ENCODE data around the gene TRIM32. TPM values are rescaled to one million over a fixed set of nuclear protein-coding genes. Genes with fewer than 3 reads are reported as not detected.
"Not testable (repeated sequence)": the region's sequence is repeated elsewhere in the genome, so short reads cannot be mapped to it uniquely, and the experiment has no call there.

The TRIM32 gene
- total RNA-seq, 1 donor from 2014 or later: 16.6 TPM

DNA sequence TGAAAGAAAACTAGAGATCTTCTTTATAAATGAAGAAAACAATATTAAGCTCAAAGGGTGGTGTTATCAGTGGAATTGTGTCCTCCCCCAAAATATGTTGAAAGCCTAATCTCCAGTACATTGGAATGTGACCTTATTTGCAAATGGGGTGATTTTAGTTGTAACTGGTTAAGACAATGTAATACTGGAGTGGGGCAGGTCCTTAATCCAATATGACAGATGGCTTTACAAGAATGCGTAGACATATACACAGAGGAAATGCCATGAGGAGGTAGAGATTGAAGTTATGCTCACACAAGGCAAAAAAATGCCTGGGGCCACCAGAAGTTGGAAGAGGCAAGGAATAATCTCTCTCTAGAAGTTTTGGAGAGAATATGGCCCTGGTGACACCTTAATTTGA is 13.7 kb upstream of the TRIM32 start:
- no peak for DNase-seq (ENCODE audit: low read depth, low spot score)

- no peak for DNase-seq (ENCODE audit: low read depth, low spot score)
These were observed 12.7 kb upstream of the TRIM32 start for GRCh38 chr9:116674210-116674980.

DNA sequence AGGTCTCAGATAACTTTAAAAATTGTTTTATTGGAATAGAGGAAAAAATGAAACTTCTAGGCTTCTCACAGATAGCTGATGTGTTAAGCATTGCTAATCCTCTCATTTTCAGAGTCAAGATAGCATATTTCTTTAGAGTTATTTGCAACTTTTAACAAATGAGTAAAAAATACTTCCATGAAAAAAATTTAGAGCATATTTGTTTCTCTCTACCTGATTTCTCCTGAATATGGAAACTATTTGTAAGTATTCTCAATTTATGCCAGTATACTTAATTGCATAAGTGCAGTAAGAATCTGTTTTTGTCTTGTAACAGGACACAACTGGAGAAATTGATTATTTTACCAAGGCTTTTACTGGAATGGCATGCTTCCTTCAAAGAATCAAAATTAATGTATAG is 3.6 kb upstream of the TRIM32 start:
- DNase-seq (ENCODE audit: low read depth, low spot score): no peak

- DNase-seq (ENCODE audit: low read depth, low spot score): no peak
These were observed 1.9 kb upstream of the TRIM32 start for GRCh38 chr9:116685166-116685565.

GRCh38 chr9:116686135-116686534 is 970 bp upstream of the TRIM32 start:
- no peak for DNase-seq (ENCODE audit: low read depth, low spot score)

- no peak for DNase-seq (ENCODE audit: low read depth, low spot score)
These were observed 422 bp upstream of the TRIM32 start for GRCh38 chr9:116686693-116687073.

DNA sequence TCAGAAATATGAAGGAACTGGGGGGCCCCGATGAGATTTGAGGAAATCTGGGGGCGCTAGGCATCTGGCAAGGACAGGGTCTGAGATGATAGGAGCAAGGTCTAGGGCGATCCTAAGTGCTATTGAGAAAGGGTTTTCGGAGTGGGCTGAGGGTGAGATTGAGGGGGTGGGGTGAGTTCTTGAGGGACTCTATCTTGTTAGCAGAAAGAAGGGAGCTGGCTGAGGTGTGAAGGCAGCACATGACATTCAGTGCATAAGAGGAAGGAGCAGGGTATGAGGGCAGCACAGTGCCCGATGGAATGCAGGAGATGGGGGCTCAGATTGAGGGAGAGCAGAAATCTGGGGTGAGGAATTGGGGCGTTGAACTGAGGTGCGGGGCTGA is 640 bp downstream of the TRIM32 start:
- no peak for DNase-seq (ENCODE audit: low read depth, low spot score)

- no peak for DNase-seq (ENCODE audit: low read depth, low spot score)
These were observed 1.8 kb downstream of the TRIM32 start for GRCh38 chr9:116688806-116689485.

- no peak for DNase-seq (ENCODE audit: low read depth, low spot score)
These were observed 2.5 kb downstream of the TRIM32 start for GRCh38 chr9:116689486-116690032.

DNA sequence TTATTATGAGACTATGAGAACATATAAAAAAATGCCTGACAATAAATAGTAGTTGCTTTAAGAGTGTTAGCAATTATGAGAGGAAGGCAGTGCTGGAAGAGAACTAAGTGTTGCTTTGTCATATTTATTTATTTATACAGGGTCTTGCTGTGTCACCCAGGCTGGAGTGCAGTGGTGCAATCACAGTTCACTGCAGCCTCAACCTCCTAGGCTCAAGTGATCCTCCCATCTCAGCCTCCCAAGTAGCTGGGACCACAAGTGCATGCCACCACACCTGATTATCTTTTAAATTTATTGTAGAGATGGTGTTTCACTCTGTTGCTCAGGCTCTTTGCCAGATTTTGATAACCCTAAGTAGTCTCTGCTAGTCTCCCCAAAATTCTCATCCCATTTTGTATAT is 3.7 kb downstream of the TRIM32 start:
- DNase-seq (ENCODE audit: low read depth, low spot score): not testable (repeated sequence)

- no peak for DNase-seq (ENCODE audit: low read depth, low spot score)
These were observed 4.5 kb downstream of the TRIM32 start for GRCh38 chr9:116691607-116692006.

DNA sequence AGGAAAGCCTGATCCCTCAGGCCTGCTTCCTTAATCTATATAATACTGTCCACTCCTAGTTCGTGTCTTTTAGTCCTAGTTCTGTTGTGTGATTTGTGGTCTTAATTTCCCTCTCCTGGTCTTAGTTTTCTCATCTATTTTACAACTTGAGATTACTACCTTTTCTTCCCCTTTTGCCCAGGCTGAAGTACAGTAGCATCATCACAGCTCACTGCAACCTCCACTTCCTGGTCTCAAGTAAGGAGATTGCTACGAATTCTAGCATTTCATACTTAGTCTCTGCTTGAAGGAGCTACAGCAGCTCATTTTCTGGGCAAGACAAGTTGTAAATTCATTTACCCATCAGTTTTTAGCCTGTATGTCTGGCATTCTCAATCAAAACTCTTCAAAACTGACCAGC is 5.5 kb downstream of the TRIM32 start:
- no peak for DNase-seq (ENCODE audit: low read depth, low spot score)

- no peak for DNase-seq (ENCODE audit: low read depth, low spot score)
These were observed 6.2 kb downstream of the TRIM32 start for GRCh38 chr9:116693233-116693731.

DNA sequence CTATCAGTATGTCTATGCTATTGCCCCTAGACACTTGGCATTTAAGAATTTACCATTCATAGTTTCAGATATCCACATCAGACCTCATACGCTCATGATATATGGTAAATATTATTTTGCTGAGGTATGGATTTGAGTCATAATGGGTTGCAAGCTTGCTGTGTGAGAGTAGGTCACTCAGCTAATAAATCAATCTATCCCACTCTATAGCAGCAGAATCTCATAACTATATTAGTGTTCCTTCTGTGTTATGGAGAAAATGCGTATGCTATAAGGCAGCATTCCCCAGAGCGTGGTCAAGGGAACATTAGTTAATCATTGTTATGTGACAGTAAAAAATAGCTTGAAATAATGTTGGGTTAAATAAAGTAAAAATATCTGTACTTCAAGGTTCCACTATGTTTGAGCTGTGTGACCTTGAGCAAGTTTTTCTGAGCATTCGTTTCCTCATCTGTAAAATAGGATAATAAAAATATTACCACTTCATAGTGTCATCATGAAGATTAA is 7.7 kb downstream of the TRIM32 start:
- no peak for DNase-seq (ENCODE audit: low read depth, low spot score)

DNA sequence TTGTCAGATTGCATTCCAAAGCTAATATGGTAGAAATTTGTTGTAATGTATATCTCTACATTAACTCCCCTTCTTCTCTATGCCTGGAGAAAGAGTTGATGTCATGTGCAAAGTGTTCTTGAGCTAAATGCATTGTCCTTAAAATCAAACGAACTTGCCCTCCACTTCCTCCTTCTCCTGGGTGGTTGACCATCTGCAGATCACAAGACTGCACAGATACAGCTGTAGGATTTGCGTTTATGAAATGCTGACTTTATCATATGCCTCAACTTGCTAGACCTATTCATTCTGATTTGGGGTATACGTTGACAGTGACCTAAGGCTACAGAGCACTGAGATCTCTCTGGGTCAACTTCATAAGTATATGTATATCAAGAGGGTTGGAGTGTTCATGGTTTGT is 8.3 kb downstream of the TRIM32 start:
- DNase-seq (ENCODE audit: low read depth, low spot score): no peak

- no peak for DNase-seq (ENCODE audit: low read depth, low spot score)
These were observed 10.3 kb downstream of the TRIM32 start for GRCh38 chr9:116697362-116697761.

DNA sequence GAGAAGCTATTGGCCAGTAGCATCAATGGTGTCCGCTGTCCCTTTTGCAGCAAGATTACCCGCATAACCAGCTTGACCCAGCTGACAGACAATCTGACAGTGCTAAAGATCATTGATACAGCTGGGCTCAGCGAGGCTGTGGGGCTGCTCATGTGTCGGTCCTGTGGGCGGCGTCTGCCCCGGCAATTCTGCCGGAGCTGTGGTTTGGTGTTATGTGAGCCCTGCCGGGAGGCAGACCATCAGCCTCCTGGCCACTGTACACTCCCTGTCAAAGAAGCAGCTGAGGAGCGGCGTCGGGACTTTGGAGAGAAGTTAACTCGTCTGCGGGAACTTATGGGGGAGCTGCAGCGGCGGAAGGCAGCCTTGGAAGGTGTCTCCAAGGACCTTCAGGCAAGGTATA is 10.8 kb downstream of the TRIM32 start:
- DNase-seq (ENCODE audit: low read depth, low spot score): no peak

DNA sequence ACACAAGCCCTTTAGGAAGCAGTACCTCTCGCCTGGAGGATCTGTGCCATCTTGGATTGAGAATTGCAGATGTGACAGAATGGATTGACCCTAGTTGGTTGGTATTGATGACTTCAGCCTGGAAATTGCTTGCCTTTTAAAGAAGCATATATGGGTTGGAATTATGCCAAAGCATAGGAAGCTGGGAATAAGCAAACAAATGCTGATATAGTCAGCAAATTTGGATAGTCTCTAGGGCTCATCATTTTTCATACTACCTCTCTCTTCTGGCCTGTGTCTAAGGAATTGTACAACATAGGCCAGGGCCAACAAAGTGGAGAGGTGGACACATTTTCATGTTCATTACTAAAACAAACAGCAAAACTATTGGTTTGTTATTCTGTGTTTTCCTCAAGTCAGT is 13.2 kb downstream of the TRIM32 start:
- DNase-seq (ENCODE audit: low read depth, low spot score): no peak

DNA sequence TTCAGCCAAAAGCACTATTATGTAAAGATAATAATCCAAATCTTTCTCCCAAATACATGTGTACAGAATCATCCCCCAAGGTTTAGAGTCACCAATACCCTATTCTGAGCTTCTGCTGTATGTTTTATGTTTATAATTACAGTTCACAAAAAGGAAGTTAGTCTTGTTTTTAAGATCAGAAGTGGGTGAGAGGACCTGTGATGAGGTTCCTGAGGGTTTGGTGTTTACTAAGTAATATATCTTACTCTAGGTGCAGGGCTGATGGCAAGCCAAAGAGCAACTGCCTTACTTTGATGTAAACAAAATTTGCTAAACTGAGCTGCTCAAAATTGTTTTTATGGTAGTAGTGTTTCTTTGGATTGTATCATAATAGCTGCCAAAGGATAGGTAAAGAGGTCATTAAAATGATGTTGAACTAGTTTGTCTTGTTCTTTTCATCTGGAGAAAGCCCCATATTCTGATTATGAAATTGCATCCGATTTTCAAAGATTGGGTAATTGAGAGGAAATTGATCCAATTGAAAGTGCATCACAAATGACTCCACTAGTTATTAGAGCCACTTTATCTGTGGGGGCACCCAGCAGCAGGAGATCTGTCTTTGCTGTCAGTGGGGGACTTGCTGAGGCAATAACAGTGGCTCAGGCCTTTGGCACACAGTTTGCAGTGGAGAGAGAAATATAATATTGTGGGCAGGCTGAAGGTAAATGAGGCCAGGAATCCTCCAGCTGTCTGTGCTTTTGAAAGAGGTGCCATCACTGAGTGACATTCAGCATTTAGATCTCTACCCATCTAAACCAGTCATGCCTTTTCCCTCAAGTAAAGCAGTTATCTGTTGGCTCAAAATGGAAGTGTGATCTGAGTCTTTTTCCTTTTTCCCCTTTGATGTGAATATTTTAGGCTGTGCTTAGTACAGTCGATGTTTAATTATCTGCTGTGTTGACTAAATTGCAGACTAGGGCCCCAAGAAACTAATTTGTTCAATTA is 14.1 kb downstream of the TRIM32 start:
- no peak for DNase-seq (ENCODE audit: low read depth, low spot score)

DNA sequence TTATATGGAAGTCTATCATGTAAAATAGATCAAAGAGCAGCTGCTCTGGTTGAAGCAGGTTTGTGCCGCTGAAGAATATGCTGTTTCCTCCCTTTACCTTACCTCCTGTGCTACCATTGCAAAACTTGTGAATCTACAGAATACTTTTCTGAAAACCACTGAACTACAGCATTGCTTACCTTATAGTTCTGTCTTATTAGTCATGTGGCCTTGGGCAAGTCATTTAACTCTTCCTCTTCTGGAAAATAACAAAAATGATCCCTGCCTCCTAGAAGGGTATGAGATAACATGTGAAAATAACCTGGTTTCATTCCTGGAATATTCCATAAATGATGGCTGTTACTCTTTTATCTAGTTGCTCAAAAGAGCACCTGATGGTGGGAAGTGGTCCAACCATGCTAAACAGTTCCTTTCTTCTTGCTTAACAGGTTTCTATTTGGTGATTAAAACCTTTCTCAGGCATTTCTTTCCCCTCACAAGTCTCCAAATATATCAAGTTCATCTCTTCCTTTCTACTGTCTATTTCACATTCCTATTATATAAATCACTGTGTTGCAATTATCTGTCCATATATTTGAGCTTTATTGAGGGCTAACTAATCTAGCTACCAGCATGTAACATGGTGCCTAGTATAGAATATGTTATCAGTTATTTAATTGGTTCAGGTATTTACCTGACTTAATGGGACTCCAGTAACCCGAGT is 15.0 kb downstream of the TRIM32 start:
- DNase-seq (ENCODE audit: low read depth, low spot score): no peak

- no peak for DNase-seq (ENCODE audit: low read depth, low spot score)
These were observed 16.5 kb downstream of the TRIM32 start for GRCh38 chr9:116703634-116704033.
